Mammary epithelial cell (primary cell): ENCODE data around the gene NCBP2.

Experiments used
- CTCF ChIP-seq, 2 donors: IDR thresholded peaks in 1 of 2; conservative IDR thresholded peaks in 1 of 2; 2 replicates each; pipeline ENCODE4 v1.5.1; 2011 to 2012; ENCODE audit warnings: inconsistent platforms in 2 of 2, low read length in 2 of 2, mild to moderate bottlenecking in 2 of 2, control low read depth in 1 of 2, low read depth in 1 of 2; ENCODE audit not compliant: insufficient read depth in 1 of 2; ENCODE audit errors: extremely low read depth in 1 of 2
- EZH2 ChIP-seq: IDR thresholded peaks from 2 replicates; pipeline ENCODE4 v1.6.1; 2012; ENCODE audit warnings: low read length, inconsistent platforms, borderline replicate concordance

GRCh38 chr3:196965804-196966173 lies 23.5 kb upstream of the NCBP2 start:
- TF ChIP-seq CTCF (conservative IDR thresholded peaks at IDR 0.05 in 1 of 2, IDR thresholded peaks at IDR 0.05 in 1 of 2; ENCODE audit: extremely low read depth in 1 of 2, insufficient read depth in 1 of 2, low read depth in 1 of 2, low read length in 2 of 2) (no peak), EZH2 (no peak)
